ENCODE data around the gene HTR2B.
"Not testable (repeated sequence)": the region's sequence is repeated elsewhere in the genome, so short reads cannot be mapped to it uniquely, and the experiment has no call there.

Gene HTR2B

GRCh38 chr2:231093933-231094332 is 30.9 kb downstream of the HTR2B start:
- no peak for TF ChIP-seq POLR2A (IDR thresholded peaks at IDR 0.05; ENCODE audit: low read depth, low read length)
- no peak for FAIRE-seq
- DNase-seq (ENCODE audit: insufficient read length, low spot score) = no peak

- no peak for TF ChIP-seq POLR2A (IDR thresholded peaks at IDR 0.05; ENCODE audit: low read depth, low read length)
- no peak for FAIRE-seq
- no peak for DNase-seq (ENCODE audit: insufficient read length, low spot score)
These were observed 36.1 kb downstream of the HTR2B start for GRCh38 chr2:231088754-231089153.

GRCh38 chr2:231084565-231084964 is 40.3 kb downstream of the HTR2B start:
- TF ChIP-seq POLR2A (IDR thresholded peaks at IDR 0.05; ENCODE audit: low read depth, low read length) = no peak
- DNase-seq (ENCODE audit: insufficient read length, low spot score) (no peak), FAIRE-seq (no peak)

GRCh38 chr2:231069379-231070054 is 55.3 kb downstream of the HTR2B start:
- FAIRE-seq = peak; percentile 36
- no peak for TF ChIP-seq POLR2A (IDR thresholded peaks at IDR 0.05; ENCODE audit: low read depth, low read length)

GRCh38 chr2:231068525-231069222 is 56.2 kb downstream of the HTR2B start:
- FAIRE-seq (peak; percentile 99), DNase-seq (ENCODE audit: insufficient read length, low spot score) (no peak)
- TF ChIP-seq POLR2A (IDR thresholded peaks at IDR 0.05; ENCODE audit: low read depth, low read length) = no peak

More at GRCh38 chr2:231069379-231070054, 55.3 kb downstream of the HTR2B start:
- no peak for DNase-seq (ENCODE audit: insufficient read length, low spot score)

GRCh38 chr2:231067531-231067930 is 57.3 kb downstream of the HTR2B start:
- FAIRE-seq; DNase-seq (ENCODE audit: insufficient read length, low spot score): not testable (repeated sequence)

DNA sequence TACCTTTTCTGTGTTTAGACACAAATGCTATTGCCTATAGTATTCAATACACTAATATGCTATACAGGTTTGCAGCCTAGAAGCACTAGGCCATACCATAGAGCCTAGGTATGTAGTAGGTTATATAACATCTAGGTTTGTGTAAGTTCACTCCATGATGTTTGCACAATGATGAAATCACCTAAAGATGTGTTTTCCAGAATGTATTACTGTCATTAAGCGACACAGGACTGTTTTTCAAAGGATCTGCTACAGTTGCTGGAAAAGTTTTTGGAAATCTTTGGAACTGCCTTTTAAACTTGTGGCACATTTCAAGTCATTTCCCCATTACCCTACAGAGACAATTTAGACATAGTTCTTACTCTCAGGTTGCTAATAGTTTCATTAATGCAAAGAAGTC is 58.9 kb downstream of the HTR2B start:
- no peak for TF ChIP-seq POLR2A (IDR thresholded peaks at IDR 0.05; ENCODE audit: low read depth, low read length)
- FAIRE-seq = peak; percentile 78
- no peak for DNase-seq (ENCODE audit: insufficient read length, low spot score)

- DNase-seq (ENCODE audit: insufficient read length, low spot score) (no peak), FAIRE-seq (no peak)
- no peak for TF ChIP-seq POLR2A (IDR thresholded peaks at IDR 0.05; ENCODE audit: low read depth, low read length)
These were observed 61.5 kb downstream of the HTR2B start for GRCh38 chr2:231063347-231063746.

DNA sequence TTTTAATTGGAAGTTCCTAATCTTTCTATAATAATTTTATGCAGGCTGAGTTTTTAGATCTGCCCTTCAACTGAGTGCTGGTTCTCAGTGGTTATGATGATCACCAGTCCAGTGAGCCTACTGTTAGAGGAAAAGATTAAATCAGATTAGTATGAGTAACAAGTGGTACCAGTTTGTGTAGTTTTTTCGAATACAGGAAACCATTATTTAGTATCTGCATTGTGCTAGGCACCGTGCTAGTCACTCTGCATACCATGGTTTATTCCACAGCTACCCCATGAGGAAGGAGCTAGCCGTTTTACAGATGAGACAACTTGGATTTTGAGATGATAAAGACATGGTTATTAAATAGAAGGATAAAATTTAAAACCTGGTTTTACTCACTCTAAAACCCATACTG is 62.1 kb downstream of the HTR2B start:
- DNase-seq (ENCODE audit: insufficient read length, low spot score) (no peak), FAIRE-seq (no peak)
- no peak for TF ChIP-seq POLR2A (IDR thresholded peaks at IDR 0.05; ENCODE audit: low read depth, low read length)

- FAIRE-seq (no peak), DNase-seq (ENCODE audit: insufficient read length, low spot score) (no peak)
- TF ChIP-seq POLR2A (IDR thresholded peaks at IDR 0.05; ENCODE audit: low read depth, low read length) = no peak
These were observed 65.1 kb downstream of the HTR2B start for GRCh38 chr2:231059756-231060155.

DNA sequence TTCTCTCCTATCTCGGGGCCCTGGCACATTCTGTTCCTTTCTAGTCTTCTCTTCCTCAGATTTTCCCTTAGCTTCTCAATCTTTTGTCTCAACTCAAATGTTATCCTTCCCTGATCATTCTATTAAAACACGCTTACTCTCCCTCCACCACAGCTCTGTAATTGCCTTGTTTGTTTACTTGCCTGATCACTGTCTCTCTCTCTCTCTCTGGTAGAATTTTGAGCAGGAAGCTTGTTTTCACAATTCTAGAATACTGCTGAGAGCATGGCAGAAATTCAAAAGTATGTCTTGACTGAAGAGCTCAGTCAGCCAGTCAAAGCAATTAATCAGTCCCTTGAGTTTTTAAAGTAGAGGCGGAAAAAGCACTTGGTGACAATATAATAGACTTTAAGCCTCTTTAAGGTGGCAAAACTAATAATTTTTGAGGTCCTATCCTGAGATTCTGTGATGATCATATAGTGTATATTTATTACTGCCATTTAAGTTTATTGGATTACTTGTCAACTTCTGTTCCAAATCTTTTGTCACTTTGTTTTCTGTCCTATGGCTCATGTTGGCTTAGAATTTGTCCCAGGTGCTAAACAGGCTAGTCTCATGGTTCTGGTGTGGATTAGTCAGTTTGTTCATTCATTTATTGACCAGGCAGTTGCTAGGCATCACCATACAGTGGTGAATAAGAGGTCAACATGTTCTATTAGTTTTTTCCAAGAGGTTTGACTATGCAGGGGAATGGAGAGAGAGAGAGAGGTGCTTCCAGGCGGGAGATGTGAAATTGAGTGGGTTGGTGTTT is 65.9 kb downstream of the HTR2B start:
- FAIRE-seq = no peak
- DNase-seq (ENCODE audit: insufficient read length, low spot score) = no peak
- no peak for TF ChIP-seq POLR2A (IDR thresholded peaks at IDR 0.05; ENCODE audit: low read depth, low read length)
